ENCODE results near the gene CBX8. TPM values are rescaled to one million over a fixed set of nuclear protein-coding genes. Genes with fewer than 3 reads are reported as not detected.

CBX8 gene
- total RNA-seq, 1 donor from 2014 or later = 7.5 TPM

DNA sequence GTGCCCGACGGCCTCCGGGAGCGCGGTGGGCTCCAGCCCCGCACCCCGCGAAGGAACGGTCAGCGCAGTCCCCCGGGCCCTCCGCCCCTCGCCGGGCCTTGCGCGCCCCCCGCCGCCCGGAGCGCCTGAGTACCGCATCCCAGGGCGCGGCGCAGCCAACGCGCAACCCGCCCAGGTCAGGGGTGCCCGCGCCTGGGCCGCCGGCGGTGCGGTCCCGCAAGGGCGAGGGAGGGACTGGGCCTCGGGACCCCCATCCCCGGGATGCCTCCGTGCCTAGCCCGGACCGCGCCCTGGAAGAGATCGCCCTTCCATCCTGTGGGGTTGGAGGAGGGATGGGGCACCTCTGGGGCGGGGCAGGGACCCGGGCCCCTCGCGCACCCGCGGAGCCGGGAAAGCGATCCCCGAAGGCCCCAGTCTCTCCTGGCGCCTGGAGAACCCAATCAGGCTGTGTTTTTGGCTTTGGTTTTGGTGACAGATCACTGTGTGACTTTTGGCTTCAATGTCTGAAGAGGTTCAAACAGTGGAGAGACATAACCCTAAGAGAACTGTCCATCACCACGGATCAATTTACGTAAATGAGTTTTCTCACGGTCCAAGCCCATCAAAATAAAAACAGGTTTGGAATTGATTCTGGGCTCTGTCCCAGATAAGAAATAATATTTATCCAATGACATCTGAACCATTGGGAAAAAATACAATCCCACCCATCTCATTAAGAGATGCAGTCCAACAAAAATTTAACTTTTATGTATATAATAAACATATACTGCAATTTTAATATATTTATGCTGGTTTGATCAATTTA, 48.4 kb downstream of the CBX8 start:
- peaks cover 25% of the 10 kb centered on the region for H3K4me1 ChIP-seq
- H3K27ac ChIP-seq (replicated peaks) = no peak overlapping the region
- TF ChIP-seq, protein P1, sequence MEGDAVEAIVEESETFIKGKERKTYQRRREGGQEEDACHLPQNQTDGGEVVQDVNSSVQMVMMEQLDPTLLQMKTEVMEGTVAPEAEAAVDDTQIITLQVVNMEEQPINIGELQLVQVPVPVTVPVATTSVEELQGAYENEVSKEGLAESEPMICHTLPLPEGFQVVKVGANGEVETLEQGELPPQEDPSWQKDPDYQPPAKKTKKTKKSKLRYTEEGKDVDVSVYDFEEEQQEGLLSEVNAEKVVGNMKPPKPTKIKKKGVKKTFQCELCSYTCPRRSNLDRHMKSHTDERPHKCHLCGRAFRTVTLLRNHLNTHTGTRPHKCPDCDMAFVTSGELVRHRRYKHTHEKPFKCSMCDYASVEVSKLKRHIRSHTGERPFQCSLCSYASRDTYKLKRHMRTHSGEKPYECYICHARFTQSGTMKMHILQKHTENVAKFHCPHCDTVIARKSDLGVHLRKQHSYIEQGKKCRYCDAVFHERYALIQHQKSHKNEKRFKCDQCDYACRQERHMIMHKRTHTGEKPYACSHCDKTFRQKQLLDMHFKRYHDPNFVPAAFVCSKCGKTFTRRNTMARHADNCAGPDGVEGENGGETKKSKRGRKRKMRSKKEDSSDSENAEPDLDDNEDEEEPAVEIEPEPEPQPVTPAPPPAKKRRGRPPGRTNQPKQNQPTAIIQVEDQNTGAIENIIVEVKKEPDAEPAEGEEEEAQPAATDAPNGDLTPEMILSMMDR (IDR thresholded peaks at IDR 0.05; ENCODE audit: borderline replicate concordance) = no peak
- no peak for DNase-seq
- H3K36me3 ChIP-seq = no peaks in the 10 kb centered on the region
- H3K4me3 ChIP-seq = no peak overlapping the region
- intact Hi-C loops (cut with micrococcal nuclease) = no loop called here
- H3K27me3 ChIP-seq (ENCODE audit: low read depth) = peaks cover 88% of the 10 kb centered on the region
- H3K9me3 ChIP-seq (replicated peaks) = no peaks in the 10 kb centered on the region

DNA sequence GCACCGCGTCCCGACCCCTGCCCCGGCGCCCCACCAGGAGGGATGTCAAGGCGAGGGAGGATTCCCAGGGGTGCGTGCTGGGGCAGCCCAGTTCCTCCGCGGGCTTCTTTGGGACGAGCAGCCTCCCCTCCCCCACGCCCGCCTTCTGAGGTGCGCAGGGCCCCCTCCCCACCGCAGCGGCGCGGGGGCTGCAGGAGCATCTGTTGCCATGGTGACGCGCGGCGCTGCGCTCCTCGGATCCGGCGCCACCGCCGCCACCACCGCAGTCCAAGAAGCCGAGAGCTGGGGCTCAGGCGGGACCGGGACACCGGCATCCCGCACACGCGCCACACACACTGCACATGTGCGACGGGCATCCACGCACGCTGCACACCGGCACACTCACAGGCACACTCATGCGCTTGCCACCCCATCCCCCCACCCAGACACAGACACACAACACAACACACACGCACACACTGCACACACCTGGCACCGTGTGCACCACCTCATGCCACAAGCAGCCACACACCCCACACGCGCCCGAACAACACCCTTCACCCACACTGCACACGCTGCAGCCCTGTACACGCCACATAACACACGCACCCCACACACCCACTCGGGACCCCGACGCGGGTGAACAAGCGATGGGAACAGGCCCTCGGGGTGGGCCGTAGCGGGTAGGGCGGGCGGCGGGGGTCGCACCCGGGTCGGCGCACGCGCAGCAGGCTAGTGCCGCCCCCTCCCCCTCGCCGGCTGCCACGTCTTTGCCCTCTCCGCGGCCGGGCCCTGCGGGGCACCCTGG, 49.2 kb downstream of the CBX8 start:
- no peak for DNase-seq
- intact Hi-C loops (cut with micrococcal nuclease) = no loop called here
- no peaks in the 10 kb centered on the region for H3K9me3 ChIP-seq (replicated peaks)
- no peaks in the 10 kb centered on the region for H3K36me3 ChIP-seq
- H3K27me3 ChIP-seq (ENCODE audit: low read depth) = peaks cover 85% of the 10 kb centered on the region
- no peak overlapping the region for H3K27ac ChIP-seq (replicated peaks)
- peaks cover 25% of the 10 kb centered on the region for H3K4me1 ChIP-seq
- TF ChIP-seq, protein P1 (IDR thresholded peaks at IDR 0.05; ENCODE audit: borderline replicate concordance) = no peak
- H3K4me3 ChIP-seq = no peak overlapping the region

DNA sequence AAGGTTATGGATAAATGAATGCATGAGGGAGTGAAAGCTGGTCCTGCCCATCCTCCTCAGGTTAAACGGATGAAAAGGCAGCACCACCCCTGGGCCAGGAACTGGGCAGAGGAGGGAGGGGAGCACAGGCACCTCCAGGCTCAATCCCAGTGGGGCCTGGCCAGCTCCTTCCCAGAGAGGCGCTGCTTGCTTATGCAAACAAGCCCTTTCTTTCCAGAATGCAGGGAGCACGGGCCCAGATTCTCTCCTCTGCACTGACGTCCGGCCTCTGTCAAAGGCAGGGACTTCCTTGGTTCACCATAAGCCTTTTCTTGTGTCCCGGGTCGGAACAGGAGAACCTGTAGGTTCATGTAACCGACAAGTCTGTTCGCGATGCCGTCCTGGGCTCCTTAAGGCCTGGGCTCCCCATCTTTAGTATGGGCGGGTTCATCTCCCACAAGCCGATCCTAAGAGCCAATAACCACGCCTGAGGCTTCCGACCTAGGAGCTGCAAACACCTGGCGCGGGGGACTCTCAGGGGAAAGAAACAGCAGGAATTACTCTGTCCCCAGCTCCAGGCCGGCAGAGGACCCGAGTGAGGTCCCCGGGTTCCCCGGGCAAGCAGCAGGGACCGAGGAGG, 49.9 kb downstream of the CBX8 start:
- Histone ChIP-seq H3K4me1 (peaks cover 29% of the 10 kb centered on the region), H3K36me3 (no peaks in the 10 kb centered on the region), H3K4me3 (no peak overlapping the region), H3K27me3 (ENCODE audit: low read depth) (peaks cover 85% of the 10 kb centered on the region), H3K27ac (replicated peaks) (no peak overlapping the region), H3K9me3 (replicated peaks) (no peaks in the 10 kb centered on the region)
- intact Hi-C loops (cut with micrococcal nuclease) = no loop called here
- DNase-seq = no peak
- TF ChIP-seq, protein P1 (IDR thresholded peaks at IDR 0.05; ENCODE audit: borderline replicate concordance) = no peak

DNA sequence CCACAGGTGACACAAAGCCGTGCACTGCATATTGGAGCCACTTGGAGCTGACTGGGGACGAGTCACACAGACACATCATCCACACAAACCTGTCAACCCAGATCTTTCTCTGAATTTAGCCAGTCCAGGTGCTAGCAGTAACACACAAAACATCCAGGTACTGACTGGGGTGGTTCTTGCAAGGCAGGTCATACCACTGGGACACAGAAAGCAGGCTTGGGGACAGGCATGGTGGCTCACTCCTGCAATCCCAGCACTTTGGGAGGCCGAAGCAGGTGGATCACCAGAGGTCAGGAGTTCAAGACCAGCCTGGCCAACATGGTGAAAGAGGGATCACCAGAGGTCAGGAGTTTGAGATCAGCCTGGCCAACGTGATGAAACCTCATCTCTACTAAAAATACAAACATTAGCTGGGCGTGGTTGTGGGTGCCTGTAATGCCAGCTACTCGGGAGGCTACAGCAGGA, 51.2 kb downstream of the CBX8 start:
- Histone ChIP-seq H3K4me1 (peaks cover 34% of the 10 kb centered on the region), H3K27me3 (ENCODE audit: low read depth) (peaks cover 85% of the 10 kb centered on the region), H3K4me3 (no peak overlapping the region), H3K27ac (replicated peaks) (no peak overlapping the region), H3K36me3 (no peaks in the 10 kb centered on the region), H3K9me3 (replicated peaks) (no peaks in the 10 kb centered on the region)
- DNase-seq = no peak
- intact Hi-C loops (cut with micrococcal nuclease) = no loop called here
- TF ChIP-seq, protein P1 (IDR thresholded peaks at IDR 0.05; ENCODE audit: borderline replicate concordance) = no peak

DNA sequence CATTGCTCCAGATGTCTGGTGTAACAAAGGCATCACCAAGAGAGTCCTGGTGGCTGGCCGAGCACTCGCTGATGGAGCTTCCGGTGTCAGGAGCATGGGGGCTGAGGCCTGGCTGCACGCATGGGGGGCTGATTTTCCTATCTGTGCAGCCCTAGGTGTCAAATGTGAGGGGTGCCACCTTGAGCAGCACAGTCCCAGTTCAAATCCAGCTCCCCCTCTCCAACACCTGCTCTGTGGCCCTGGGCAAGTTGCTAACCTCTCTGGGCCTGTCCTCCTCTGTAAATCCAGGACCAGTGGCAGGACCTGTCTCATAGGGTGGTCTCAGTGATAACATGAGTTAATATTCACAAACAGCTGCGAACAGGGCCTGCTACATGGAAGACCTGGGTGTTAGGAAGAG, 53.3 kb downstream of the CBX8 start:
- Histone ChIP-seq H3K4me3 (no peak overlapping the region), H3K36me3 (no peaks in the 10 kb centered on the region), H3K27ac (replicated peaks) (no peak overlapping the region), H3K27me3 (ENCODE audit: low read depth) (peaks cover 85% of the 10 kb centered on the region), H3K4me1 (peaks cover 33% of the 10 kb centered on the region), H3K9me3 (replicated peaks) (no peaks in the 10 kb centered on the region)
- no peak for DNase-seq
- intact Hi-C loops (cut with micrococcal nuclease) = no loop called here
- TF ChIP-seq, protein P1 (IDR thresholded peaks at IDR 0.05; ENCODE audit: borderline replicate concordance) = no peak

Data from left ventricle myocardium inferior (tissue), 1 donor.